Dendritic cell treated with granulocyte-macrophage colony-stimulating factor and Interleukin-4, amounts not matched to agents 40 ng/mL and 50 ng/mL, for 4 days (primary cell): ENCODE results near the gene TSSC4.
A peak's percentile ranks its signal among the peaks of the same experiment; 100 is the strongest.

ENCODE experiments used
- H3K27ac Mint-ChIP-seq: one replicate; pipeline ENCODE4 v1.8.0; 2022; ENCODE audit warnings: mild to moderate bottlenecking, mixed read lengths
- H3K27me3 Mint-ChIP-seq: one replicate; pipeline ENCODE4 v1.8.0; 2022; ENCODE audit warnings: mild to moderate bottlenecking, mixed read lengths
- H3K36me3 Mint-ChIP-seq: one replicate; pipeline ENCODE4 v1.8.0; 2022; ENCODE audit warnings: low read depth, mixed read lengths
- H3K4me1 Mint-ChIP-seq: one replicate; pipeline ENCODE4 v1.8.0; 2022; ENCODE audit warnings: low read depth, mixed read lengths
- H3K4me3 Mint-ChIP-seq: one replicate; pipeline ENCODE4 v1.8.0; 2022; ENCODE audit warnings: mild to moderate bottlenecking, moderate library complexity, mixed read lengths
- H3K9me3 Mint-ChIP-seq: one replicate; pipeline ENCODE4 v1.8.0; 2022; ENCODE audit warnings: mixed read lengths
- intact Hi-C: fragments of 100-400 bp; cut with micrococcal nuclease; formaldehyde crosslinking; loops from one replicate; pipeline ENCODE4 v1.15.0; 2022

Gene TSSC4

DNA sequence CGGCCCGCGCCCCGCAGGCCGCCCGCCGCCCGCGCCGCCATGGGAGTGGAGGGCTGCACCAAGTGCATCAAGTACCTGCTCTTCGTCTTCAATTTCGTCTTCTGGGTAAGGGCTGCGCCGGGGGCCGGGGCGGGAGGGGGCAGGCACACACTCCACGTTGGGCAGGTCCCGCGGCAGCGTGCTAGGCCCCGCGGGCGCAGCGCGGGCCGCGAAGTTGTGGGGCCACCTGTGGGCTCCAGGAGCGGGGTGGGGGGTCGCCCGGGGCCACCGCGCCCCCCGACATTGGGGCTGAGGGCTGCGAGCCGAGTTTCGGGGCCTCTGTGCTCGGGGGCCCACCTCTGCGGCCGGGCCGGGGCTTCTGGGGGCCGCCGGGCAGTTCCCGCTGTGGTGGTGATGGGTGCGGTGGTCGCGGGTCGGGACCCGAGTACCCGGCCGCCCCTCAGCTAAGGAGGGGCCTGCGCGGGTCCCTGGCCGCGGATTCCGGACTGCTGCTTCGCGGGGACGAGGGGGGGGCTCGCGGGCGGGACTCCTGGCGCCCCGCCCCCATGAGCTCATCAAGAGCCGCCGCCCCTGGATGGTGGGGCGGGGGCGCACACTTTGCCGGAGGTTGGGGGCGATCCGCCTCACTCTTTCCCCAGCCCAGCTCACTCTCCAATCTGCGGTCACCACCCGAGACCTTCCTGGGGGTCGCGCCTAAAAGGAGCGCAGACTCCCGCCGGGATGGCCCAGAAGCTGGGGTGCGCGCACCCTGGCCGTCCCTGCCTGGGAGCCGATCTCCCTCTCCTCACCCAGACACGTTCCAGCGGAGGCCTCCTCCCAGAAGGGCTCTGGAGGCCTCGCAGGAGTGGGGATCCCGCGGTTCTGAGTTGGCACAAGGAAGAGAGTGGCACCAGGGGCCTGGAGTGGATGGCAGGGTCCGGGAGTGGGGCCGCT lies 22.8 kb upstream of the TSSC4 start:
- H3K36me3 Mint-ChIP-seq: peaks cover 27% of the 10 kb centered on the region
- H3K4me1 Mint-ChIP-seq: peaks cover 54% of the 10 kb centered on the region
- peak overlapping the region; percentile 86 for H3K4me3 Mint-ChIP-seq
- peak overlapping the region; percentile 88 for H3K27ac Mint-ChIP-seq
- peaks cover 28% of the 10 kb centered on the region for H3K27me3 Mint-ChIP-seq
- intact Hi-C loops: no loop called here
- H3K9me3 Mint-ChIP-seq: no peaks in the 10 kb centered on the region

DNA sequence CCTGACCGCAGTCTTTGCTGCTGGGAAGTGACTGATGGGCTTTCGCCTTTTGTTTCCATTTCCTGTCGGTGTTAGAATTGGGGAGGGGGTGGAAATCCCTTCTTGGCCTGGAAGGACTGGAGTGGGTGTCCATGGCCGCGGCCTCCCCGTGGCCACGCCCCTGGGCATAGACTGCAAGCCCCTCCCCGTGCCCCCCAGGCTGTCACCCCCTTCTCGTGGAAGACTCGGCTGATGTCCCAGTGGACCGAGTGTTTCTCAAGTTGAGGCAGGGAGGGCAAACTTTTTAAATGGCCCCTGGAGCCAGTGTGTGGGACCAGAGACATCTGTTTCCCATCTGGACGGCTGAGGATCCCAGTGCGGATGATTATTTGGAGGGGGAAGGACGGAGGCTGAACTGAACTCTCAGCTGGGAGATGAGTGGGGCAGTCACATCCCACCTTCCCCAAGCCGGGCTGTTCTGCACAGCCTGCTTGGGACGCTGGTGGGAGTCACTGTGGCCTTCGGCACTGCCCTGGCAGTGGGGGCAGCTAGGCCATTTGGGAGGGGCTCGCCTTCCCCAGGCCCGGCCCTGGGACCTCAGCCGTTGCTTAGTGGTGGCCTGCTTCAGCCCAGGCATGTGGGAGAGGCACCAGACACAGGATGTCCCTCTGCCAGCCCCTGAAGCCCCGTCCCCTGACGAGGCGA lies 21.9 kb upstream of the TSSC4 start:
- H3K9me3 Mint-ChIP-seq: no peaks in the 10 kb centered on the region
- H3K36me3 Mint-ChIP-seq: peaks cover 28% of the 10 kb centered on the region
- H3K4me3 Mint-ChIP-seq: peak overlapping the region; percentile 86
- intact Hi-C loops: no loop called here
- peaks cover 63% of the 10 kb centered on the region for H3K4me1 Mint-ChIP-seq
- H3K27ac Mint-ChIP-seq: peak overlapping the region; percentile 88
- H3K27me3 Mint-ChIP-seq: peaks cover 27% of the 10 kb centered on the region

DNA sequence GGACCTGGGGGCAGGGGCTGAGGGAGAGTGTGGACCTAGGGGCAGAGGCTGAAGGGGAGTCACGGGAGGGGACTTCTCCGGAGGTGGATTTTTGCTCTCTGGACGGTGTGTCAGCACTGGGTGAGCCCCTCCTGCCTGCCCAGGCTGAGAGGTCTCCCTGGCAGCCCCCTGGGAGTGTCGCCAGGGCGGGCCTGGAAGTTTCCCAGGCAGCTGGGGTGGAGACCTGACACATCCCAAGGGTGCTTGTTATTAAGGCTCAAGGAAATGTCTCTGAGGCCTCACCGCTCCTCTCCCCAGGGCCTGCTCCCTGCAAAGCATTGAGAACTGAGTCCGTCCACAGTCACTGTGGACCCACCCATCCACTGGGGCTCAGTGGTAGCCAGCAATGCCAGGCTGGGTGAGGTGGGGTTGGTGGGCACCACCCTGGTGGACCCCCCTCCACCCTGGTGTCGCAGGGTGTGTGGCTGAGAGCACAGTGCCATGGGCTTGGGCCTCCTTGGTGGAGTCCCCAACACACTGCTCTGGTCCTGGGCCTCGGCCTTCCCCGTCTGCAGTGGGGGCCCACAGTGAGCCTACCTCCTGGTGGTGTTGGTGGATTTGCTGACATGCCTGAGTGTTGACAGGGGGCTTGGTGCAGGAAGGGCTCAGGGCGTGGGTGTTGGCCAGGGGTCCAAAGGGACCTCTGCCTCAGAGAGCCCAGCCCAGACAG lies 20.9 kb upstream of the TSSC4 start:
- H3K9me3 Mint-ChIP-seq: no peaks in the 10 kb centered on the region
- intact Hi-C loops: loop anchor here (2.0 kb wide), 1 partner anchor 21 kb away; the partner anchor contains the start of gene TSSC4
- peaks cover 20% of the 10 kb centered on the region for H3K27me3 Mint-ChIP-seq
- H3K4me3 Mint-ChIP-seq: peak overlapping the region; percentile 71
- H3K4me1 Mint-ChIP-seq: peaks cover 73% of the 10 kb centered on the region
- peaks cover 34% of the 10 kb centered on the region for H3K36me3 Mint-ChIP-seq
- peak overlapping the region; percentile 88 for H3K27ac Mint-ChIP-seq

DNA sequence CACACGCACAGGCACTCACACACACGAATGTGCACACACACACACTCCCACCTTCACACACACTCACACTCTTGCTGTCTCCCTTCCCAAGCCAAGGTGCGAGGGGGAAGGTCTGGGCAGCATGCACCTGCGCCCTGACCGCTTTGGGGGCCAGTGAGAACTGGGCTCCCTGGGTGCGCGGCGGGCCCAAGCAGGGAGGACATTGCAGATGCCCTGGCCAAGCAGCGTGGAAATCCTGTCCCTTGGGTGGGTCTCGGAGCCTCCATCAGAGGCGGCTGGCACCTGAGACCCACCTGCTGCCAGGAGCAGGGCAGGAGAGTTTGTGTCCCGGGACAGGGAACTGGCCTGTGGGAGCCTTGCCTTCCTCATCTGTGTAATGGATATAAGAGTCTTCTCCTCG lies 20.2 kb upstream of the TSSC4 start:
- Mint-ChIP-seq H3K27ac (peak overlapping the region; percentile 88), H3K4me1 (peaks cover 81% of the 10 kb centered on the region), H3K27me3 (peaks cover 14% of the 10 kb centered on the region), H3K4me3 (peak overlapping the region; percentile 71), H3K9me3 (no peaks in the 10 kb centered on the region), H3K36me3 (peaks cover 42% of the 10 kb centered on the region)
- intact Hi-C loops: loop anchor here (2.0 kb wide), 1 partner anchor 20 kb away; the partner anchor contains the start of gene TSSC4

DNA sequence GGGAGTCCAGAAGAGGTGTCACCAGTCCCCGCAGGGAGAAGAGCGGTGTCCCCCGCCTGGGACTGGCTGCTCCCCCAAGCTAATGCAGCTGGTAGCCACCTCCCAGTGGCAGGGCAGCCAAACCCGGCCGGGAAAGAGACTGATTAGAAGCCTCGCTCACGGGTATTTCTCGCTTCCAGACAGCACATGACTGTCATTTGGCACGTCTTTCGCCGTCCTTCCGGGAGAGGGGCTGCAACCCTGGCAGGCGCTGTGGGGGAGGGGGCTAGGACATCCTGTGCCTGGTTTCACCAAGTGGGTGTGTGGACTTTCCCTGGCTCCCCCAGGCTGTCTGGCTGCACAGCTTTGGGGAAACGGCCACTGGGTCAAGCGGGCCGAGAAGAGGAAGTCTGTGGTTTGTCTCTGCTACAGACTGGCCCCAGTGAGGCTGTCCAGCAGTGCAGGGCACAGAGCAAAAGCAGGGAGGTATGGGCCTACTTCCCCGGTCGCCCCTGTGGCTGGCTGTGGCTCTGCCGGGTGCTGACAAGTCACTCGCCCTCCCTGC lies 19.7 kb upstream of the TSSC4 start:
- H3K27ac Mint-ChIP-seq: peak overlapping the region; percentile 88
- peaks cover 85% of the 10 kb centered on the region for H3K4me1 Mint-ChIP-seq
- peak overlapping the region; percentile 71 for H3K4me3 Mint-ChIP-seq
- intact Hi-C loops: loop anchor here (2.0 kb wide), 1 partner anchor 20 kb away; the partner anchor contains the start of gene TSSC4
- no peaks in the 10 kb centered on the region for H3K9me3 Mint-ChIP-seq
- peaks cover 9% of the 10 kb centered on the region for H3K27me3 Mint-ChIP-seq
- peaks cover 47% of the 10 kb centered on the region for H3K36me3 Mint-ChIP-seq

DNA sequence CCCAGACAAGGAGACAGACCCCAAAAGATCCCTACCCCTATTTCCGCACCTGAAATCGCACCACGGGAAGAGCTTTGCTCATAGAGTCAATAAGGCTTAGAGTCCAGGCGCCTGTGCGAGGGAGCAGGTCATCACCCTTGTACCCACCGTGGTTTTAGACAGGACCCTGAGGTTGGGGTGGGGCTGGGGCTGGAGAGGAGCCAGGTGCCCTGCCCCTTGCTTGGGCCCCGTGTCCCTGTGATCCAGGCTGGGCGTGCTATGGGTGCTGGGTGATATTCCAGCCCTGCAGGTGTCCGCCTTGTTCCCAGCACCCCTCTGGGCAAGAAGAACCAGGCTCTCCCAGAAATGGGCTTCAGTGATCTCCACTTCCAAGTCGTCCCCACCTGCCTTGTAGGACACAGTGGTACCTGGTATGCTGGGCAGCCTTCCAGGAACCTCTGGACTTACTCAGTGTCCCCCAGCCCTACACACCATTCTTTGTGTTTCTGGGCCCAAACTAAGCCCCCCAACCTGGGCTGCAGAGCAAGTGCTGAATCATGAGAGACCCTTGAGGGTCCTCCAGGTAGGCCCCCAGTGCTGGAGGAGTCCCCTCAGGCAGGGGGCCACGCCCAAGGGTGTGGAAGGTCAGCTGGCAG lies 18.9 kb upstream of the TSSC4 start:
- Mint-ChIP-seq H3K27me3 (peaks cover 3% of the 10 kb centered on the region), H3K4me3 (peak overlapping the region; percentile 71), H3K4me1 (peaks cover 88% of the 10 kb centered on the region), H3K36me3 (peaks cover 54% of the 10 kb centered on the region), H3K9me3 (no peaks in the 10 kb centered on the region), H3K27ac (peak overlapping the region; percentile 88)
- intact Hi-C loops: loop anchor here (2.0 kb wide), 1 partner anchor 19 kb away; the partner anchor contains the start of gene TSSC4

DNA sequence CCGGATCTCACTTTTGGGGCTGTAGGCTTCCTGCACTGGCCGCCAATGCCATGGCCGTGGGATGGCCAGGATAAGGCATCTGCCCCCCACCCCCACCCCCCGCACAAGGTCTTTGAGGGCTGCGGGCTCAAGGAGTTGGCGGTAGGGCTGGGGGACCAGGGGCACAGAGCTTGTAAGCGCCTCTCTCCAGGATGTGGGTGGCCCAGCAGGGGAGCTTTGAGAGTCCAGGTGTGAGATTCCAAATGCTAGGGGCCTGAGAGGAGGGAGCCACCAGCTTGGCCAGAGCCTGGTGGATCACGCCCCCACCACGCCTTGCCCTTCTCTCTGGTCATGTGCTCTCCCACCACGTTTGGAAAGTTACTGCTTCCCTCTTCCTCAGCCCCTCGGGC lies 18.4 kb upstream of the TSSC4 start:
- peaks cover 59% of the 10 kb centered on the region for H3K36me3 Mint-ChIP-seq
- no peak overlapping the region for H3K4me3 Mint-ChIP-seq
- peaks cover 91% of the 10 kb centered on the region for H3K4me1 Mint-ChIP-seq
- peak overlapping the region; percentile 88 for H3K27ac Mint-ChIP-seq
- H3K27me3 Mint-ChIP-seq: no peaks in the 10 kb centered on the region
- intact Hi-C loops: no loop called here
- no peaks in the 10 kb centered on the region for H3K9me3 Mint-ChIP-seq

DNA sequence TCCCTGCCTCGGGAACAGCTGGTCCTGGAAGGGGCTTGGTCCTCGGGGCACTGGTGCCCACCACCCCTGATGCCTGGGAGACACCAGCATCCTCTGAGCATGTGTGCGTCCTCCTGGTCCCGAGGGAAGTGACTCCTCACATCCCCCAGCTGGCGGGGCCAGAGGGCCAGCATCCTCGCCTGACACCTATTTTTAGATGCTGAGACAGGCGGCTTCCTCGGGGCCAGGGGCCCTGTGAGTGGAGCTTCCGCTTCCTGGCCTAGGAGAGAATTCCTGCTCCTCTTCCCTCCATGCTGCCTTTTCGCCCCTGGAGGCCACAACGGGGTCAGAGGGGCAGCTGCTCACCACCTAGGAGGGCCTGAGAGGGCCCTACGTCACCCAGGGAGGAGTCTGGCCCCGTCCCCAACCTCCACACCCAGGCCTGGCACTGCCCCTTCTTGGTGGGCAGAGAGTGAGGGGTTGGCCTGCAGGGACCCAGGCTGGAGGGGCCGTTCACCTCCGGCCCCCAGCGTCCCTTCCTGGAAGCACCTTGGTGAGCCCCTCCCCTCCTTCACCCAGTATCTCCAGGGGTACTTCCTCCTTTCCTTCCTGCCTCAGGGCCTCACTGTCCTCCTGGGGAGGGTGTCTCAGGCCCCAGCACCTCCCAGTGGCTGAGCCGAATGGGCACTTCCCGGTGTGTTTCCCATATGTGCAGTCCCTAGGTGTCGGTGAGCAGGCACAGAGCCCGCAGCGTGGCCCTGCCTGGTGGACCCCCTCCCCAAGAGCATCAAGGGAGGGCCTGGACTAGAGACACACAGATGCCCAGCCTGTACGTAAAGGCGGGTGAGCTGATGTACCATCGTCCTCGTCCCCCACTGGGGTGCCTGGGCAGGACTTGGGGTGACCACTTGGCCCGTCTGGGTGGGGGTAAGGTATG lies 17.4 kb upstream of the TSSC4 start:
- peak overlapping the region; percentile 88 for H3K27ac Mint-ChIP-seq
- H3K4me1 Mint-ChIP-seq: peaks cover 89% of the 10 kb centered on the region
- intact Hi-C loops: no loop called here
- no peak overlapping the region for H3K4me3 Mint-ChIP-seq
- H3K9me3 Mint-ChIP-seq: no peaks in the 10 kb centered on the region
- H3K36me3 Mint-ChIP-seq: peaks cover 57% of the 10 kb centered on the region
- no peaks in the 10 kb centered on the region for H3K27me3 Mint-ChIP-seq

DNA sequence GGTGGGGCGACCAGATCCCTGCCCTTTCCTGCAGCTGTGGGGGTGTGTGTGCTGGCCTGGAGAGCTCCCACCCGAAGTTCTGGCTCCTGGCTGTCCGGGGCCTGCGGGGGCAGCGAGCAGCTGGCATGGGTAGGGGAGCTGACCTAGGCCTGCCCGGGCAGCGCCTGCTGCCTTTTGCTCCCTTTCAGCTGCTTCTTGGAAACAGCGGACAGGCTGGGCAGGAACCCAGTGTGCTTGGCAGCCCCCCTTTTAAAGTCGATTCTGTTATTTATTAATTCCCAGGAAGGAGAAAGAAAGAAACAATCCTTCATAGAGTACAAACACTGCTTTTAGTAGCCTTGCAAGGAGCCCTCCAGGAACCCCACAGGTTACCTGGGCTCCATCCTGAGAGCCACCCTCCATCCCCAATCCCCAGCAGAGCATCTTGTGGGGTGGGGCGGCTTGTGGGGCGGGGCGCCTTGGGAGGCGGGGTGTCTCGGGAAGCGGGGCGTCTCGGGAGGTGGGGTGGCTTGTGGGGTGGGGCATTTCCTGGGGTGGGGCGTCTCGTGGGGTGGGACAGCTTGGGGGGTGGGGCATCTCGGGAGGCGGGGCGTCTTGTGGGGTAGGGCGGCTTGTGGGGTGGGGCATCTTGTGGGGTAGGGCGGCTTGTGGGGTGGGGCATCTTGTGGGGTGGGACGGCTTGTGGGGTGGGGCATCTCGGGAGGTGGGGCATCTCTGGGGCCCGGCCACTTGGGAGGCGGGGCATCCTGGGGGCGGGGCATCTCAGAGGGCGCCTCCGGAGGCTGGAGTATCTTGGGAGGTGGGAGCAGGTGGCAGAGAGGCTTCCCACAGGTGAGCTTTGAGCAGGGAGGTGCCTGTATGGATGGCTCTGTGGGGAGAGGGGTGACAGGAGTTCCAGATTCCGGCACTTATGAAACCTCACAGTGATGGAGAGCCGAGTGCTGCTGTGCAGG lies 16.4 kb upstream of the TSSC4 start:
- intact Hi-C loops: no loop called here
- no peak overlapping the region for H3K27ac Mint-ChIP-seq
- no peaks in the 10 kb centered on the region for H3K9me3 Mint-ChIP-seq
- no peaks in the 10 kb centered on the region for H3K27me3 Mint-ChIP-seq
- H3K4me3 Mint-ChIP-seq: no peak overlapping the region
- peaks cover 52% of the 10 kb centered on the region for H3K36me3 Mint-ChIP-seq
- peaks cover 86% of the 10 kb centered on the region for H3K4me1 Mint-ChIP-seq

DNA sequence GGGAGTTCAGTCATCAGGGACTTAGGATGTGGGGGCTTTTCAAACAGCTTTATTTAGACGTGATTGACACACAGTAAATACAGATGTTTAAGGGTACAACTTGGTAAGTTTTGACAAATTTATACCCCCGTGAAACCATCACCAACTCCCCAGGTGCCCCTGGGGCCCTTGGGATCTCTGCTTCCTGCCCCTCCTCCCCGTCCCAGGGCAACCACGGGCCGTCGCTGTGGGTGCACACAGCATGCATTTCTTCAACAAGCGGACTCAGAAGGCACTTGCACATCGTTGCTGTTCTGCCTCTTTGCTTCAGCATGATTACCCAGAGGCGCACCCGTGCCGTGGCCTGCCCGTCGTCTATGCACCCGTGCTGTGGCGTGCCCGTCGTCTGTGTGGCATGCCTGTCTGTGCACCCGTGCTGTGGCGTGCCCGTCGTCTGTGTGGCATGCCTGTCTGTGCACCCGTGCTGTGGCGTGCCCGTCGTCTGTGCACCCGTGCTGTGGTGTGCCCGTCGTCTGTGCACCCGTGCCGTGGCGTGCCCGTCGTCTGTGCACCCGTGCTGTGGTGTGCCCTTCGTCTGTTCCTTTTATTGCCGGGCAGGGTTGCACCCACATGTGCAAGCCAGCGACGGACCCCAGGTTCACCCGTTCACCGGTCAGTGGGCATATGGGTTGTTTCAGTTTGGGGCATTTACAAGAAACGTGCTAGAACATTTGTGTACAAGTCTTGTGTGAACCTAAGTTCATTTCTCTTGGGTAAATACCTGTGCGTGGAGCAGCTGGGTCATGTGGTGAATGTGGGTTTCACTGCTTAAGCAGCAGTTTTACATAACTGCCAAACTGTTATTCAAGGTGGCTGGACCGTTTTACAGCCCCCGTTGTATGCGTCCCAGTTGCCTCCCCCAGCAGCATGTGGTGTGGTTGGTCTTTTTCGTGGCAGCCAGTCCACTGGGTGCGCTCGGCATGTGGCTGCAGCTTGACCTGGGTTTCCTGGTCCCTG lies 15.1 kb upstream of the TSSC4 start:
- H3K27ac Mint-ChIP-seq: no peak overlapping the region
- H3K27me3 Mint-ChIP-seq: no peaks in the 10 kb centered on the region
- no peak overlapping the region for H3K4me3 Mint-ChIP-seq
- intact Hi-C loops: no loop called here
- peaks cover 57% of the 10 kb centered on the region for H3K36me3 Mint-ChIP-seq
- no peaks in the 10 kb centered on the region for H3K9me3 Mint-ChIP-seq
- peaks cover 85% of the 10 kb centered on the region for H3K4me1 Mint-ChIP-seq

DNA sequence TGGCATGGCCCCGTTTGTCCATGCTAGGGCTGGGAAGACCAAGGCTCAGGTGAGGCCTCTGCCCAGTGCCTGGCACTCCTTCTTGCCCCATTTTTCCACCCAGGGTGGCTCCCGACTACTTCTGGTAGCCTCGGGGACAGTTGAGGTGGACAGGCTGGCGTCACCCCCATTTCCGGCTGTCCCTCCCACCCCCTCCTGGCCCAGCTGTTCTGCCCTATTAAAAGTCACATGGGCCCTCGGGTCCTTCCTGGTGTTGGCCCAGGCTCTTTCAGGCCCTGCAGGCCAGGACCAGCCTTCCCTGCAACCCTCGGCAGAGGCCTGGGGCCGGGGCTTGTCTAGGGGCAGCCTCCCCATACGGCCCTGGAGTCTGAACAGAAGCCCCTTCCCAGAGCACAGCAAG lies 14.0 kb upstream of the TSSC4 start:
- no peaks in the 10 kb centered on the region for H3K27me3 Mint-ChIP-seq
- H3K36me3 Mint-ChIP-seq: peaks cover 66% of the 10 kb centered on the region
- H3K4me3 Mint-ChIP-seq: no peak overlapping the region
- H3K9me3 Mint-ChIP-seq: no peaks in the 10 kb centered on the region
- no peak overlapping the region for H3K27ac Mint-ChIP-seq
- peaks cover 76% of the 10 kb centered on the region for H3K4me1 Mint-ChIP-seq
- intact Hi-C loops: no loop called here
